Chondrocyte (in vitro differentiated cells): ENCODE data around the gene ALOX15B. TPM values are rescaled to one million over a fixed set of nuclear protein-coding genes. Genes with fewer than 3 reads are reported as not detected.
"Not testable (repeated sequence)": the region's sequence is repeated elsewhere in the genome, so short reads cannot be mapped to it uniquely, and the experiment has no call there.

ENCODE experiments used
- DNase-seq: peaks from one replicate; pipeline ENCODE4 v3.0.0; 2021; ENCODE audit warnings: mixed read lengths, low spot score
- H3K27ac Mint-ChIP-seq: one replicate; pipeline ENCODE4 v1.8.0; 2021; ENCODE audit warnings: mild to moderate bottlenecking, moderate library complexity, mixed read lengths; ENCODE audit not compliant: unreplicated experiment
- H3K27me3 Mint-ChIP-seq: 2 replicates; pipeline ENCODE4 v1.8.0; 2021; ENCODE audit warnings: low read depth, mixed read lengths
- H3K36me3 Mint-ChIP-seq: 2 replicates; pipeline ENCODE4 v1.8.0; 2021; ENCODE audit warnings: low read depth, mixed read lengths
- H3K4me1 Mint-ChIP-seq: 2 replicates; pipeline ENCODE4 v1.8.0; 2021; ENCODE audit warnings: low read depth, mild to moderate bottlenecking, mixed read lengths
- H3K4me3 Mint-ChIP-seq: one replicate; pipeline ENCODE4 v1.8.0; 2021; ENCODE audit warnings: mild to moderate bottlenecking, moderate library complexity, mixed read lengths; ENCODE audit not compliant: unreplicated experiment
- H3K9me3 Mint-ChIP-seq: 2 replicates; pipeline ENCODE4 v1.8.0; 2021; ENCODE audit warnings: low read depth, mixed read lengths
- total RNA-seq: library from RNA; stranded (reverse); gene quantifications from 3 replicates; pipeline ENCODE4 v1.2.1, GENCODE V29; 2021
- TF ChIP-seq, protein P1 (sequence below): fragments of 200-600 bp; sonication (generic); IDR thresholded peaks from 2 replicates; pipeline ENCODE4 v1.5.0; 2021; ENCODE audit warnings: antibody characterized with exemption, mild to moderate bottlenecking, moderate library complexity

ALOX15B gene
- total RNA-seq, 1 donor from 2014 or later, result not detected

DNA sequence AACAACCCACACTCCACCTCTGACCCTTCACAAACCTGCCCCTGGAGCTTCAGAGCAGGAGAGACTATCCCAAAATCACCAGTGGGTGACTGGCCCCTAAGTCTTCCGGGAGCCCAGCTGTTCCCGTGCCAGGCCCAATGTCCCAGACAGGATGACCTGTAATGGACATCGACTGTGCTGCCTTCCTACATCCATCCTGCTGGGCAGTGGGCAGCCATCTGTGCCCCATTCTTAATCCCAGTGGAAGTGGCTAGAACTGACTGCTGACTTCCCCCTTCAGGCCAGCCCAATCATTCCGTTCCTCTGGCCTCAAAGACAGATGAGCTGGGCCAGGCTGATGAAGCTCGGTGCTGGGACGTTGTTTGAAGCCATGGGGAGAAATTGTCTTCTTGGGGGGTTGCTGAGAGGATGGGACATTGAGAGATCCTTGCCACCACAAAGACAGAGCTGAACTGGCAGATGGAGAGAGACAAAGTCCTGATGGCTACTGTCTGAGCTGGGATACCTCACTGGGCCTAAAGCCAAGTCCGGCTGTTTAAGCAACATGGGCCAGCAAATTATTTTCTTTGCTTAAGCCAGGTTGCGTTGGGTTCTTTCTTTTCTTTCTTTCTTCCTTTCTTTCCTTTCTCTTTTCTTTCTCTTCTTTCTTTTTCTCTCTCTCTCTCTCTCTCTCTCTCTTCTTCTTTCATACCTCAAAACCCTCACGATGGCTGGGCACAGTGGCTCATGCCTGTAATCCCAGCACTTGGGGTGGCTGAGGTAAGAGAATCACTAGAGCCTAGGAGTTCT, 17.9 kb upstream of the ALOX15B start:
- H3K4me3 Mint-ChIP-seq, result no peak overlapping the region
- peaks cover 3% of the 10 kb centered on the region for H3K27me3 Mint-ChIP-seq
- no peaks in the 10 kb centered on the region for H3K9me3 Mint-ChIP-seq
- DNase-seq, result no peak
- H3K27ac Mint-ChIP-seq, result no peak overlapping the region
- no peaks in the 10 kb centered on the region for H3K36me3 Mint-ChIP-seq
- TF ChIP-seq, protein P1, sequence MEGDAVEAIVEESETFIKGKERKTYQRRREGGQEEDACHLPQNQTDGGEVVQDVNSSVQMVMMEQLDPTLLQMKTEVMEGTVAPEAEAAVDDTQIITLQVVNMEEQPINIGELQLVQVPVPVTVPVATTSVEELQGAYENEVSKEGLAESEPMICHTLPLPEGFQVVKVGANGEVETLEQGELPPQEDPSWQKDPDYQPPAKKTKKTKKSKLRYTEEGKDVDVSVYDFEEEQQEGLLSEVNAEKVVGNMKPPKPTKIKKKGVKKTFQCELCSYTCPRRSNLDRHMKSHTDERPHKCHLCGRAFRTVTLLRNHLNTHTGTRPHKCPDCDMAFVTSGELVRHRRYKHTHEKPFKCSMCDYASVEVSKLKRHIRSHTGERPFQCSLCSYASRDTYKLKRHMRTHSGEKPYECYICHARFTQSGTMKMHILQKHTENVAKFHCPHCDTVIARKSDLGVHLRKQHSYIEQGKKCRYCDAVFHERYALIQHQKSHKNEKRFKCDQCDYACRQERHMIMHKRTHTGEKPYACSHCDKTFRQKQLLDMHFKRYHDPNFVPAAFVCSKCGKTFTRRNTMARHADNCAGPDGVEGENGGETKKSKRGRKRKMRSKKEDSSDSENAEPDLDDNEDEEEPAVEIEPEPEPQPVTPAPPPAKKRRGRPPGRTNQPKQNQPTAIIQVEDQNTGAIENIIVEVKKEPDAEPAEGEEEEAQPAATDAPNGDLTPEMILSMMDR, result no peak
- peaks cover 23% of the 10 kb centered on the region for H3K4me1 Mint-ChIP-seq

DNA sequence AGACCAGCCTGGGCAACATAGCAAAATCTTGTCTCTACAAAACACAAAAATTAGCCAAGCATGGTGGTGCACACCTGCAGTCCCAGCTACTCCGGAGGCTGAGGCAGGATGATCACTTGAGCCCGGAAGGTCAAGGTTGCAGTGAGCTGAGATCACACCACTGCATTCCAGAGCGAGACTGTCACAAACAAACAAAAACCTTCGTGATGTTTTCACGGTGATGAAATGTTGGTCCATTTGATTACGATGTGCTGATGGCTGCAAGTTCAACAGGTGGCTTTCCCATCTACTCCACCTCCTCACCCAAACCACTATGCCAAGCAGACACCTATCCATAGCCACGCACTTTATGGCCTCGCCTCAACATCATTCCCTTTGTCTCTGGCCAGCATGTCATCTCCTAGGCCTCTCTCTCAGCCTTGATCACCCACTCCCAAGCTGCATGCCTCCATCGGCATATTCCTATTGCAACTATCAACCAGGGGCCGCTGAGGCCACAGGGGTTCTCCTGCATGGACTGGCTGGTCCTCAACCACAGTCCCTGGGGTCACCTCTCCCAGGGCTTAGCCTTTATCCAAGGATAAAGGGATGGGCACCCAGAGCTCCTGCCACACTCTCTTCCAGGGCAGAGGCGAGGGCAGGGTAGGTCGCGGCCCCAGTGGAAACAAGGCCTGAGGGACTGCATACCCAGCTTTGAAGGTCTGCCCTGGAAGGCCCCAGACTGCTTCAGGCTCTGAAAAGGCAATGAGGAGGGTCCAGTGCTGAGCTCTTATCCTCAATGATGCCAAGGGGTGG, 17.1 kb upstream of the ALOX15B start:
- H3K4me3 Mint-ChIP-seq, result no peak overlapping the region
- H3K9me3 Mint-ChIP-seq, result no peaks in the 10 kb centered on the region
- H3K36me3 Mint-ChIP-seq, result no peaks in the 10 kb centered on the region
- TF ChIP-seq, protein P1, result no peak
- H3K27ac Mint-ChIP-seq, result no peak overlapping the region
- H3K27me3 Mint-ChIP-seq, result peaks cover 5% of the 10 kb centered on the region
- no peak for DNase-seq
- peaks cover 15% of the 10 kb centered on the region for H3K4me1 Mint-ChIP-seq

DNA sequence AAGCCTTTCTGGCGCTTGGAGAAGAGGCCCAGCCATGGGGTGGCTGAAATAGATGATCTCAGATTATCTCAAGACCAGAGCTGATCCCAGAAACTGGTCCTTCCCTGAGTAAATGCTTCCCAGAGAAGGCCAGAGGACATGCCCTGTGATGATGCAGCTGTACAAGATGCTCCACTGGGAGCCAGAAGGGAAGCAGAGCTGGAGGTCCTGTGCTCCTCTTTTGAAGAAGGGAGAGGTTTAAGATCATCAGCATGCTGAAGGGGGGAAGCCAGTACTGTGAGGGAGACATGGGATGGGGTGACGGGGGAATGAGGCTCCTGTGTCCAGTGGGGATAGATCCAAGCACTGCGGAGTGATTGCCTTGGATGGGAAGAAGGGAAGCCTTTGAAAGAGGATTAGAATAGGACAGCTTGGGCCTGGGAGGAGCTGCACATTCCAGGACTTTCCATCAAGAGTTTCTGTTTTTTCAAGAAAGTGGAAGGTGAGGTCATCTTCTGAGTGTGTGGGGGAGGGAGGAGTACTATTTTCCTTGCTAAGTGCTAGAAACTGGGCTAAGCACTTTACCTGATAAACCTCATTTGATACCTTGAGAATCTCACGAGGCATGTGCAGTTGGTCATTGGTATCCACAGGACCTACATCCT, 16.4 kb upstream of the ALOX15B start:
- Mint-ChIP-seq H3K27me3 (peaks cover 9% of the 10 kb centered on the region), H3K27ac (no peak overlapping the region), H3K4me1 (peaks cover 13% of the 10 kb centered on the region), H3K4me3 (no peak overlapping the region), H3K36me3 (no peaks in the 10 kb centered on the region), H3K9me3 (no peaks in the 10 kb centered on the region)
- no peak for DNase-seq
- TF ChIP-seq, protein P1, result no peak

DNA sequence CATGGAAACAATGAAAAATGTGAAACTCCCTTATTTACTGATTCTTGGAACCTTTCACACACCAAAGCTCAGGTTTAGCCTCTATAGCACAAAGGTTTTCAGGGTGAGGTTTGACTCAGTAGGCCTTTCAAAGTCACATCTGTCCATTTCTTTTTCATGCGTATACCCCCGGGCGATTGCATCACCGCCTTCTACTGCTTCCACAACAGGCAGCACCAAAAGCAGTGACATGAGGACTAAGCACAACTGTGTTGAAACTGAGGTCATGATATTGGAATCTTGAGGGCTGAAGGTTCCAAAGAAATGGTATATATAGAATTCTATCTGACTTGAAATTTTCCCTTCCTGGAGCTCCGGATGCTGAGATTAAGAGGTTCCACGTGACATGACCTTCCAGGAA, 14.7 kb upstream of the ALOX15B start:
- H3K27me3 Mint-ChIP-seq, result peaks cover 21% of the 10 kb centered on the region

DNA sequence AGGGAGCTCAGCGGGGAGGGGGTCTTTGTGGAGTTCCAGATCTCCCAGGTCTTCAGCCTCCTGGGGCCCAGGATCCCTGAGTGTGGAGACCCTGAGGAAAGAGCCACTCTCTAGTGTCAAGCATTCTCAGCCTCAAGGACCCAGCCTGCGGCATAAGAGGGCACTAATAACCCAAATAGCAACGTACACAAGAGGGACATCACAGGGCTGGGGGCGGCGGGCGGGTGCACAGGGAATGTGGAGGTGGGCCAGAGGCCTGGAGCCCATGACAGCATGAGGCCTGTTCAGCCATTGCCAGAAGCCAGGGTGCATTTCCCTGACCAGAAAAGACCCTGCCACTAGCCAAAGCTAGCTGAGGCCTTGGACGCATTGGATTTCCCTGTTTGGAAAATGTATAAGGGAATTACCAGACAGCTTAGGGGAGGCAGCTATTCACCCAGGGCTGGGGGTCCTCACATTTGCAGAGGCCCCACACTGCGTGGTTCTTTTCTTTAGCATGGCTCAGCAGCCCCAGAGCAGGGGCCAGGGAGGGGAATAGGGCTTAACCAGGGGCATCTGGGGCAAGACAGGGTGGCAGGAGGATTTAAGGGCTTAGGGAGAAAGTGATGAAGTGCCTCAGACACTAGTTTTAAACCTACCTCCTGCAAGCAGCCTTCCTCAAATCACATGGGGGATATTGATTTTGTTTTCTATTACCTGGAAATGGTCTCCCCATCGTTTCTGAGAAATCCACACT, 13.5 kb upstream of the ALOX15B start:
- H3K4me1 Mint-ChIP-seq, result peaks cover 8% of the 10 kb centered on the region
- H3K4me3 Mint-ChIP-seq, result no peak overlapping the region
- peaks cover 2% of the 10 kb centered on the region for H3K36me3 Mint-ChIP-seq
- TF ChIP-seq, protein P1, result no peak
- no peak overlapping the region for H3K27ac Mint-ChIP-seq
- peaks cover 24% of the 10 kb centered on the region for H3K27me3 Mint-ChIP-seq
- peaks cover 4% of the 10 kb centered on the region for H3K9me3 Mint-ChIP-seq
- no peak for DNase-seq

More for the DNA sequence above, 14.7 kb upstream of the ALOX15B start:
- not testable (repeated sequence) for H3K9me3 Mint-ChIP-seq, DNase-seq, H3K36me3 Mint-ChIP-seq, H3K27ac Mint-ChIP-seq, H3K4me3 Mint-ChIP-seq
- H3K4me1 Mint-ChIP-seq, result peaks cover 13% of the 10 kb centered on the region
